Activated T-cell treated with anti-CD3 and anti-CD28 coated beads, Interleukin-2, amount 50 U/mL, for 4 hours (primary cell): ENCODE measurements around the gene P2RX1. TPM values are rescaled to one million over a fixed set of nuclear protein-coding genes. Genes with fewer than 3 reads are reported as not detected.

Experiments used
- ATAC-seq, 2 donors: fragments of 200-7000 bp; cut with Tn5 transposase; one replicate each; pipeline ENCODE4 v1.10.0; 2021
- DNase-seq: peaks from one replicate; pipeline ENCODE4 v3.0.0-alpha.2; 2020
- H3K27me3 Mint-ChIP-seq: one replicate; pipeline ENCODE4 v1.8.0; 2021; ENCODE audit warnings: low read depth, mixed read lengths
- H3K36me3 Mint-ChIP-seq: one replicate; pipeline ENCODE4 v1.8.0; 2022; ENCODE audit warnings: mixed read lengths; ENCODE audit not compliant: insufficient read depth
- H3K4me1 Mint-ChIP-seq: one replicate; pipeline ENCODE4 v1.8.0; 2021; ENCODE audit warnings: low read depth, mixed read lengths
- H3K4me3 Mint-ChIP-seq: one replicate; pipeline ENCODE4 v1.8.0; 2021; ENCODE audit warnings: mild to moderate bottlenecking, moderate library complexity, mixed read lengths
- H3K9me3 Mint-ChIP-seq: one replicate; pipeline ENCODE4 v1.8.0; 2021; ENCODE audit warnings: mixed read lengths
- total RNA-seq, 3 donors: library from RNA; stranded (reverse); gene quantifications; one replicate each; pipeline ENCODE4 v1.2.1, GENCODE V29; 2021

The P2RX1 gene
- total RNA-seq, 3 donors from 2014 or later, result 0.13 to 0.52 (median 0.21) TPM

DNA sequence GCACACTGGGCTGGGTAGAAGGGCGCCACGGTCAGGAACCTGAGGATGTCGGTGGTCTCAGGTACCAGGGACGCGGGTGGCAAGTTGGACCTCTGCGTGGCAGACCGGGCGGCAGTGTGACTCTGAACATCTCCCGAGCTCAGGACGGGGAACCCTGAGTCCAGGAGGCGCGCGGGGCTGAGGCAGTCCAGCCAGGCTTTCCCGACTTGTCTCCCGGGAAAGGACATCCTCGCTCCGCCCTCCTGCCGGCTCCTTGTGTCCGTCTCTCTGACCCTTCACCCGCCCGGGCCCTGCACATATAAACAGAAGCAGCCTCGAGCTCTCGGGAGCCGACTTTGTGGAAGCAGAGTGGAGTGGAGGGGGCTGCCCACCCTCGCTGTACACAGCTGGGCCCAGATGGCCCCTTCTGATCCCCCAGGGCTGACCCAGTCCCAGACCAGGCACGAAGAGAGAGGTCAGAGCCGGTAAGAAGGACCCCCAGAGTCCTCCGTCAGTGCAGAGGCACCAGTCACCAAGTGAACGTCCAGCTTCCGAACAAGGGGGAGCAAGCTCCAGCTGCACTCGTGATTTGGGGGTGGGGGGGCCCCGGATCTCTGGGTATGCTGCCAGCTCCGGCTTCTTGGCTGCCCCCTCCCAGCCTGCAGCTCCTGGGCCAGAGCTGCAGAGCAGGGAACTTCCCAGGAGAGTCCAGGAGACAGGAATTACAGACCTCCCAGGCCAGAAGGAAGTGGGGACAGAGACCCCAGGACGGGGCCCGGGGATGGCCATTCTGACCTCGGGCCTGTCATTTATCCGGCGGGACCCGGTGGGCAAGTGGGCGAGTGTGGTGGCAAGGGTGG lies 8.5 kb upstream of the P2RX1 start:
- H3K27me3 Mint-ChIP-seq, result no peaks in the 10 kb centered on the region
- peaks cover 4% of the 10 kb centered on the region for H3K36me3 Mint-ChIP-seq
- no peak for DNase-seq
- peaks cover 2% of the 10 kb centered on the region for H3K4me1 Mint-ChIP-seq
- no peaks in the 10 kb centered on the region for H3K9me3 Mint-ChIP-seq
- H3K4me3 Mint-ChIP-seq, result no peak overlapping the region
- no peak for ATAC-seq

DNA sequence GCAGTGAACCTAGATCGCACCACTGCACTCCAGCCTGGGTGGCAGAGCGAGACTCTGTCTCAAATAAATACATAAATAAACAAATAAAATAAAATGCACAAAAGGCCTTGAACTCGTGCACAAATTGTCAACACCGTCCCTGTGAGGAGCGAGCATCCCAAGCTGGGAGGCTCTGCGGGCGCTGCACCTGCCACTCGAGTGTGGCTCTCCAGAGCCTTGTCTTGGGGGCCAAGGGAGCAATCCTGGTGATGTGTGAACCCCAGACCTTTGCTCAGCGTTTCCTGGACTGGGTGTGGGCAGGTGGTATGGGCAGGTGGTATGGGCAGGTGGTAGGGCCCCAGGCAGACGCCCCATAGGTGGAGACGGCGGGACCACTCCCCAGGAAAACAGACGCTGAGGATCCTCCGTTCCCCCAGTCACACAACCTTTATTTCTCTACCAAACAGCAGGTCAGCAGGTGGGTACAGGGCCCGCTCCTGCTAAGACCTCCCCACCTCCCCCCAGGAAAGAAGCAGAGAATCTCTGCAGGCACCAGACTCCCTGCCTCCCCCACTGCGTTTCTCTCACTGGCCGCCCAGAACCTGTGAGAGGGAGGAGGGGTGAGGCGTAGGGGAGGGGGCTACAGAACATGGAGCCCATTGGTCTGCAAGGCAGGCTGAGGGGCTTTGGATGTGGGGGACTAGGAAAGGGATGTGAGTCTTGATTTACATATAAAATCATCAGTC lies 7.4 kb upstream of the P2RX1 start:
- Mint-ChIP-seq H3K9me3 (no peaks in the 10 kb centered on the region), H3K27me3 (no peaks in the 10 kb centered on the region), H3K4me3 (no peak overlapping the region), H3K4me1 (peaks cover 2% of the 10 kb centered on the region), H3K36me3 (peaks cover 4% of the 10 kb centered on the region)
- DNase-seq, result no peak
- no peak for ATAC-seq

DNA sequence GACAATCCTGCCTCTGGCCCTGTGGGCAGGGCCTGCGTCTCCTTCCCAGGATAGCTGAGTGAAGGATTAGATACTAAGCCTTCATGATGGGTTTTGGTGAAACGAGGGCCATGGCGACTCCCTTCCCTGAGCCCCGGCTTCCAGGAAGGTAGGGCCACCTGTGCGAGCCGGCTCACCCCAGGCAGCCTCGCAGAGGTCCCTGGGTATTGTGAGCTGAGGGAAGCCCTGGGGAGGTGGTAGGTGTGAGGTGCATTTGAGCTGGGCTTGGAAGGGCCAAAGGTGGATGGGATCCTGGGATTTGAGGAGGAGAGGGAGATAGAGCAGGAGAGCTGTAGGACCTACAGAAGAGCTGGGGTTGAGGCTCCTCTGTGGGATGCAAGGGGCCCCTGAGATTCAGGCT lies 6.5 kb upstream of the P2RX1 start:
- H3K27me3 Mint-ChIP-seq, result no peaks in the 10 kb centered on the region
- DNase-seq, result no peak
- H3K4me3 Mint-ChIP-seq, result no peak overlapping the region
- ATAC-seq, result no peak
- H3K4me1 Mint-ChIP-seq, result peaks cover 2% of the 10 kb centered on the region
- H3K36me3 Mint-ChIP-seq, result peaks cover 4% of the 10 kb centered on the region
- no peaks in the 10 kb centered on the region for H3K9me3 Mint-ChIP-seq

DNA sequence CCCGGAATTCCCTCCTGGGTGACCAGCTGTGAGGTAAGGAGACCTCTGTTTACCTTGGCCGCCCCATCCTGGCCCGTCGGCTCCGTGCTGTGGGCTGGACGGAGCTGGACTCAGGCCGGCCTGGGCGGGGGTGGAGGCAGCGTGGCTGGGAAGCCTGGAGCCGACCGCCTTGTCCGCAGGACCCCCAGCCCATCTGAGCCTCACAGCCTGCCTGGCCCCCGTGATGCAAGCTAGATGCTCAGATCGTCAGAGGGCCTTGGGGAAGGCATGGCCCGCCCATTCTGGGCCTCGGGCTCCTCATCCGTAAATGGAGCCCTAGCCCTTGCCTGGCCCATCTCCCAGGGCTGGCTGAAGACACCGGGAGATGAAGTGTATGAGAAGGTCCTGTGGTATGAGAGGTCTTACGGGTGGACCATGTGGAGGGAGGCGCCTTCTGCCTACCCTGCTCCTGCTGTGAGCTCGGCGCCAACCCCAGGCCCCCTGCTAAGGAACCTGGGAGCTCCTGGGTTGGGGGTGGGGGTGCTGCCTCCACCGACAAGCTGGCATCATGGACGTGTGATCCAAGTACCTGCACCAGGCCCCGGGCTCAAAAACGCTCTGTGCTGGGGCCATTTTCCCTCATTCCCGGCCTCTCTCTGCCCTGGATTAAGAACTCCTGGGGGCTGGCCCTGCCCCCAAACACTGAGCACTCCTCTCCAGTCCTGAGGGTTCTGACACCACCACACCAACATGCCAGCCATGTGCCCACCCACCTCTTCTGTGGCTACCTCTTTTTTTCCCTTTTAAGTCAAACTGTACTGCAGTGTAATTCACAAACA lies 5.4 kb upstream of the P2RX1 start:
- ATAC-seq, result no peak
- H3K27me3 Mint-ChIP-seq, result no peaks in the 10 kb centered on the region
- peaks cover 7% of the 10 kb centered on the region for H3K4me1 Mint-ChIP-seq
- no peak overlapping the region for H3K4me3 Mint-ChIP-seq
- no peak for DNase-seq
- H3K36me3 Mint-ChIP-seq, result peaks cover 4% of the 10 kb centered on the region
- no peaks in the 10 kb centered on the region for H3K9me3 Mint-ChIP-seq

DNA sequence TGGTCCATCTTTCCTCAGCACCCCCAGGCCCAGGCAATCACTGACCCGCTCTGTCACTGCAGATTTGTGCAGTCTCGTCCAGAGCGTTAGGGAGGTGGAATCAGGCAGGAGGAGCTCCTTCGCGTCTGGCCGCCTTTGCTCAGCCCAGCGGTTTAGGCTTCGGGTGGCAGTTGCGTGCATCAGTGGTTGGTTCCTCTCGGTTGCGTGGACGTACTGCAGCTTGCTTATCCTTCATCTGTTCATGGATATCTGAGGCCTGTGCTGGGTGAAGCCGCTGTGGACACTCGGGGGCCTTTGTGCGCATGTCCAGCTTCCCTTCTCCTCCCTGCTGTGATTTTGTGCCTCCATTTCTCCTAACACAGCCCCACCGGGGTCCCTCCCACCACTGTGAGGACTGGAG lies 4.7 kb upstream of the P2RX1 start:
- no peaks in the 10 kb centered on the region for H3K9me3 Mint-ChIP-seq
- H3K27me3 Mint-ChIP-seq, result no peaks in the 10 kb centered on the region
- peaks cover 4% of the 10 kb centered on the region for H3K36me3 Mint-ChIP-seq
- H3K4me1 Mint-ChIP-seq, result peaks cover 13% of the 10 kb centered on the region
- no peak for DNase-seq
- no peak for ATAC-seq
- H3K4me3 Mint-ChIP-seq, result no peak overlapping the region

DNA sequence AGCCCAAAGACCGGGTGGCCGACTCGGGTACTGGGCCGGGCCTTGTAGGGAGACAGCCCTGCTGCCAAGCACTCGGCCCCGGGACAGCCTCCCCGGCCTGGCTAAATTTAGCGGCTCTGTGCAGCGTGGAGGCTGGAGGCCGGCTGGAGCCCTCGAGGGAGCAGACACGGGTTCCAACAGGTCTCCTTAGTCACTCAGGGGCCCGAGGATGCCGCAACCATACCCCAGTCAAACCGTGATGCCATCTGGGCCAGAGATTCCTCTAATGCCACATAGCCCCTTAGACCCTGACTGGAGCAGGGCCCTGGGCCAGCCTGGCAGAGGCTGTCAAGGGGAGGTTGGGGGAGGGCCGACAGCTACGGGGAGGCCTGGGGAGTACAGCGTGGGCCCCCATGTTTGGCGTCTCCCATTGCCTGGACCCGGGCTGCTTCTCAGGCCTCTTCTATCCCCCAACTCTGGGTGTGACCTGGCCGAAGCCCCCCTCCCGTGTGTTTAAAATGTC lies 2.9 kb upstream of the P2RX1 start:
- DNase-seq (no peak), ATAC-seq (no peak)
- Mint-ChIP-seq H3K9me3 (no peaks in the 10 kb centered on the region), H3K4me3 (no peak overlapping the region), H3K36me3 (no peaks in the 10 kb centered on the region), H3K27me3 (no peaks in the 10 kb centered on the region), H3K4me1 (peaks cover 29% of the 10 kb centered on the region)

DNA sequence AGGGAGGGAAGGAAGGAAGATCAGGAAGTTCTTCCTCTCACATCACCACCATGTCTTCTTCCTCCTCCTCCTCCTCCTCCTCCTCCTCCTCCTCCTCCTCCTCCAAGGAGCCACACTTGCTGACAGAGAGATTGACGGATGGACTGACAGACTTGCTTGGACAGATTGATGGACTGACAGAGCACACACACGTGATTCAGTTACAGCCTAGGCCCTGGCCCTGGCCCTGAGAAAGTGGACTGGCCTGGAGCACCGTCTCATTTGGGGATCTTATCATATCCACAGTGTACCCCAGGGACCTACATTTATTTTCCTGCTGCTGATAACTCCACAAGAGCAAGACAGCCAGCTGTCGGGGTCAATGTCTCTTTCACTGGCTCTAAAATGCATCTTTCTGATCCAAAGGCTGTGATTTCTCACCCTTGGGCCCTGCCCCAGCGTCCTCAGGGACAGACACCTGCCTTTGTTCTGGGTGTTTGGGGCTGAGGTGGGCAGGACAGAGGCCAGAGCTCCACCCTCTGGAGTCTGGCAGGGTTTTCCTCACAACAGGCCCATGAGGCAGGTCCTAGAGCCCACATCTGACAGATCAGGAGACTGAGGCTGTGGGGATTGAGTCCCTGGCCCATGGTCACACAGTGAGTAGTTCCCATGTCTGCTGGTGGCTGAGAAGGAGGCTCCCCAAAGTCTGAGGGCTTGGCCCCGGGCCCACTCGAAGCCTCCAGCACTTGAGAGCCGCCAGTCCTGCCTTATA lies 2.3 kb upstream of the P2RX1 start:
- H3K4me3 Mint-ChIP-seq, result no peak overlapping the region
- H3K36me3 Mint-ChIP-seq, result no peaks in the 10 kb centered on the region
- H3K9me3 Mint-ChIP-seq, result no peaks in the 10 kb centered on the region
- no peak for DNase-seq
- peaks cover 35% of the 10 kb centered on the region for H3K4me1 Mint-ChIP-seq
- ATAC-seq, result no peak
- no peaks in the 10 kb centered on the region for H3K27me3 Mint-ChIP-seq

DNA sequence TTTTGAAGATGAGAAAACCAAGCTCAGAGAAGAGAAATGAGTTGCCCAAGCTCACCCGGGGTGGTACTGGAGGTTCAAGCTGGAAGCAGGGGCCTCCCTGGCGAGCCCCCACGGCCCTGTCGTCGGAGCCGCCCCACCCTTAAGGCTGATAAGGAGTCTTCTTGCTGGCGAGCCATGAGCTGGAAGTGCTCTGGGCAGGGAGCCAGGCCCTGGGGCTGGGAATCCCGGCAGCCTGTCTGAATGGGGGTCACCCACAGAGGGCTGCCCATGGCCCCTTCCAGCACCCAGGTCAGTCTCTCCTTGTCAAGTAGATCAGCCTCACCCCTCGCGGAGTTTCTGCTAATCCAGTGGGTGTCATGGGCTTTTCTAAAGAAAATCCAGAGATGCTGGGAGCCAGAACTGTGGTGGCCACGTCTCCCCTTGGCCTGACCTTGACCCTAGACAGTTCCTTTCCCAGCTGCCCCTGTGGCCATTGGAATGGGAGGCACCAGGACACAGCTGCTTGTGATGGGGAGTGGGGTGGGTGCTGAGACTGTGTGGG lies 1.2 kb upstream of the P2RX1 start:
- Mint-ChIP-seq H3K9me3 (no peaks in the 10 kb centered on the region), H3K4me3 (no peak overlapping the region), H3K27me3 (no peaks in the 10 kb centered on the region), H3K4me1 (peaks cover 38% of the 10 kb centered on the region), H3K36me3 (no peaks in the 10 kb centered on the region)
- DNase-seq (no peak), ATAC-seq (no peak)

DNA sequence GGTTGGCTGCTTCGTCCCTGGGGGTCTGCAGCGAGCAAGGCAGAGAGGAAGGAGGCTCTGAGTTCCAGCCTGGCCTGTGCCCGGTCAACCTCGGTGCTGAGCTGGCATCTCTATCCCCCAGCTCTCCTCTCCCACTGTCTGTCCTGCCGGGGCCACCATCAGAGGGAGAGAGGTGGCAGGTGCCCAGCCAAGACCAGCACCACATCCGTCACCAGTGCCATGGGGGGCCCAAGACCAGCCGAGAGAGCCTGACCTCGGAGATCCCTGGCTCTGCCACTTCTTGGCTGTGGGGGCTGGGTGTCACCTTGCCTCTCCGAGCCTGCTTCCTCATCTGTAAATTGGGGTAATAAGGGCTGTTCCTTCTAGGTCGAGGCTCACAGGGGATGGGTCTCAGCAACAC lies 560 bp upstream of the P2RX1 start:
- Mint-ChIP-seq H3K9me3 (no peaks in the 10 kb centered on the region), H3K27me3 (no peaks in the 10 kb centered on the region), H3K36me3 (no peaks in the 10 kb centered on the region), H3K4me1 (peaks cover 40% of the 10 kb centered on the region), H3K4me3 (peak overlapping the region; percentile 20)
- ATAC-seq (no peak), DNase-seq (no peak)

DNA sequence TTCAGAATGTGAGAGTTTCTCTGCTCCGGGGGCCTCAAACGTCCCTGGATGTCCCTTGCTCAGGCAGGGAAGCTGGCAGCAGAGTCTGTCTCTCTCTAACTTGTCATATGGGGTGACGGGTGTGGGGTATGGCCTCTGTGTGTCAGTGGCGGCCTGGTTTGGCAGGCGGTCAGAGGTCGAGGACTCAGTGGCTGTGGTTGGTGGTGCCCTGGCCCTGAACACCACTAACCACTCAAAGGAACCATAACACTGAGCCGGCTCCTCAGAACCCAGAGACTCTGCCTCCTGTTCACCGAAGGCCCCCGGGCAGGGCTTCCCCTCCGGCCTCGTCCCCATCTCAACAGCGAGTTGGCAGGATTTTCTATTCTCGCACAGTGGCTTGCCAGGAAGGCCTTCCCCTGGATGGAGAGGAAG lies 677 bp downstream of the P2RX1 start:
- Mint-ChIP-seq H3K9me3 (no peaks in the 10 kb centered on the region), H3K4me1 (peaks cover 50% of the 10 kb centered on the region), H3K36me3 (no peaks in the 10 kb centered on the region), H3K4me3 (peak overlapping the region; percentile 61), H3K27me3 (no peaks in the 10 kb centered on the region)
- no peak for ATAC-seq
- no peak for DNase-seq

DNA sequence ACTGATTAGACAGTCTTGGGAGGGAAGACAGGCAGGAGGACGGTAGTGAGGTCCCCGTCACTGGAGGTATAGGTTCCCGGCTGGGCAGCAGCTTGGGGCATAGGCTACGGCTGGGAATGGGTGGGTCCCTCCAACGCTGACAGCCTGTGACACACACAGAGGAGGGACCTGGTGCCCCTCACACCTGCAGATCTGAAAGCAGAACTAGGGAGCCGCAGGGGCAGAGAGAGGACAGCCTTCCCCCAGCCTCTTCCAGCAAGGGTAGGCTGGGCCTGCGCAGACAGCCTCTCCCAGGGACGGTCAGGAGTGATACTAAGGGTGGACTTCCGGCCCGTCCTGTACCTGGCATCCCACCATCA lies 2.0 kb downstream of the P2RX1 start:
- Mint-ChIP-seq H3K36me3 (no peaks in the 10 kb centered on the region), H3K27me3 (no peaks in the 10 kb centered on the region), H3K4me1 (peaks cover 57% of the 10 kb centered on the region), H3K4me3 (peak overlapping the region; percentile 26), H3K9me3 (no peaks in the 10 kb centered on the region)
- DNase-seq (no peak), ATAC-seq (no peak)

DNA sequence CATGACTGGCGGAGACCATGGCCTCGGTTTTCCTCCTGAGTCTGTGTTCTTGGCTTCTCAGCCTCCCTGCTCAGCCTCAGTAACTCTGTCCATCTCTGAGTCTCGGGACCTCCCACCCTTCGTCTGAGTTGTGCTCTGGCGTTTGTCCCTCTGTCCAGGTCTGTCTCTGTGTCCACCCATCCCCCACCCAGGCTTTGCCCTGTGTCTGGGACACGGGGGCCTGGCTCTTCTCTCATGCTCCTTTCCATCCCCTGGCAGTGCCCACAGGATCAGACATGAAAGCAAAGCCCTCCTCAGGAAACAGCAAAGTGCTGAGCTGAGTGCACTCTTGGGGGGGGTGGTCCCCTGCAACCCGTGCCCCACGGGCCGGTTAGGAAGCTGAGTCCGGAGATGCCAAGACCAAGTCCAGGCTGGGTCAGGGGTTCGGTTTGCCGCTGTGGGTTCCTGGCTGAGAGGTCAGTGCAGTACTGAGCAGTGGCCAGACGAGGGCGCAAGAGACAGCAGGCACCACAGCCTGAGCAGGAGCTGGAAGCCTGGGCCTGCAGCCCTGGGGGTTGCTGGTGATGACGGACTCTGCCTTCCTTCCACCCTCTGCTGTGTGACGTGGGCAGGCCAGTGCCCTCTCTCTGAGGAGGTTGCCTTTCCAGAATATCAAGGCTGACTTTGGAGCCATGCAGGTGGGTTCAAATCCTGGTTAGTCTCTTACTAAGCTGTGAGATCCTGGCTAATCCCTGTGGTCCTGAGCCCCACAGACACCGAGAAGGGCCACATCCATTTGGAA lies 2.5 kb downstream of the P2RX1 start:
- Mint-ChIP-seq H3K36me3 (no peaks in the 10 kb centered on the region), H3K27me3 (no peaks in the 10 kb centered on the region), H3K4me1 (peaks cover 57% of the 10 kb centered on the region), H3K9me3 (no peaks in the 10 kb centered on the region), H3K4me3 (no peak overlapping the region)
- DNase-seq (peak; percentile 77), ATAC-seq (peak; percentile 66 to 69)

DNA sequence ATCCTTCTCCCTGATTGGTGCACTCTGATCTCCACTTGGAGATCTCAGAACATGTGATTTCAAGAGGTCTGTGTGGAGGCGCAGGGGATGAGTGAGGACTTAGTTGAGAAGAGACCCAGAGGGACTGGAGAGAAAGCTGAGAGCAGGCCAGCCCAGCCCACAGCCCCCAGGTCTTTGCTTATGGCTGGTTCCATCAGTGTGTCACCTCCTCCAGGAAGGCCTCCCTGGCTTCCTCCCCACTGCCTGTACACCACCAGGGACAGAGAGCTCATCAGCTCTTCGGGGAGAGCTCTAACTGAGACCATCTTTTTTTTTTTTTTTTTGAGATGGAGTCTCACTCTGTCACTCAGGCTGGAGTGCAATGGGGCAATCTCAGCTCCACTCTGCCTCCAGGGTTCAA lies 3.4 kb downstream of the P2RX1 start:
- Mint-ChIP-seq H3K36me3 (no peaks in the 10 kb centered on the region), H3K4me3 (no peak overlapping the region), H3K27me3 (no peaks in the 10 kb centered on the region), H3K4me1 (peaks cover 57% of the 10 kb centered on the region), H3K9me3 (no peaks in the 10 kb centered on the region)
- DNase-seq, result no peak
- no peak for ATAC-seq
